Measurements from ENCODE around the gene TRIM25.

DNA sequence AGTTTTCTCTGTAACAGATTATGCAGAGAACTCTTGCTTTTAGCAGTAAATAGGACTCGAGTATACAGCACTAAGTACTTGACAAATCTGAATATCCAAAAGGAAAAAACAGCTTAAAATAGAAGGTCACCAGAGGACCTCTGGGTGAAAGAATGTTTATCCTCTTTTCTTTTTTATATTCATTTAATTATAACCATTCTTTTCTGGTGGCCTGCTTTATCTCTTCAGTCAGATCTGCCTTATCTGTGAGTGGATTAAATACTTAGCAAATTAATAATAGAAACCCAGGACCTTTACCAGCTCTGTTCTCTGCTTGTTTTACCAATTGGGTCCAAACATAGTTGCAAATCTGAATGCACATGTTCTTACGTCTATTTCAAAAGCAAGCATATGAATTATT is 71.3 kb downstream of the TRIM25 start:
- TF ChIP-seq MAX (IDR thresholded peaks at IDR 0.05; ENCODE audit: low read depth), result no peak
- TF ChIP-seq, protein P1, sequence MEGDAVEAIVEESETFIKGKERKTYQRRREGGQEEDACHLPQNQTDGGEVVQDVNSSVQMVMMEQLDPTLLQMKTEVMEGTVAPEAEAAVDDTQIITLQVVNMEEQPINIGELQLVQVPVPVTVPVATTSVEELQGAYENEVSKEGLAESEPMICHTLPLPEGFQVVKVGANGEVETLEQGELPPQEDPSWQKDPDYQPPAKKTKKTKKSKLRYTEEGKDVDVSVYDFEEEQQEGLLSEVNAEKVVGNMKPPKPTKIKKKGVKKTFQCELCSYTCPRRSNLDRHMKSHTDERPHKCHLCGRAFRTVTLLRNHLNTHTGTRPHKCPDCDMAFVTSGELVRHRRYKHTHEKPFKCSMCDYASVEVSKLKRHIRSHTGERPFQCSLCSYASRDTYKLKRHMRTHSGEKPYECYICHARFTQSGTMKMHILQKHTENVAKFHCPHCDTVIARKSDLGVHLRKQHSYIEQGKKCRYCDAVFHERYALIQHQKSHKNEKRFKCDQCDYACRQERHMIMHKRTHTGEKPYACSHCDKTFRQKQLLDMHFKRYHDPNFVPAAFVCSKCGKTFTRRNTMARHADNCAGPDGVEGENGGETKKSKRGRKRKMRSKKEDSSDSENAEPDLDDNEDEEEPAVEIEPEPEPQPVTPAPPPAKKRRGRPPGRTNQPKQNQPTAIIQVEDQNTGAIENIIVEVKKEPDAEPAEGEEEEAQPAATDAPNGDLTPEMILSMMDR (IDR thresholded peaks at IDR 0.05), result no peak
